ENCODE measurements around the gene UQCRC2.

UQCRC2 gene

GRCh38 chr16:22029632-22030031, 76.5 kb downstream of the UQCRC2 start:
- Histone ChIP-seq H3K9me3 (ENCODE audit: low read depth, low read length) (no peaks in the 10 kb centered on the region), H3K27ac (no peak overlapping the region), H3K36me3 (ENCODE audit: insufficient read depth, low read length) (peaks cover 17% of the 10 kb centered on the region), H3K9ac (ENCODE audit: insufficient read length) (no peak overlapping the region), H3K4me3 (no peak overlapping the region)
- no peak for DNase-seq (ENCODE audit: low read depth, low spot score)
- no peak for TF ChIP-seq EZH2 (IDR thresholded peaks at IDR 0.05)
- TF ChIP-seq FOXP2 (optimal IDR thresholded peaks at IDR 0.05; ENCODE audit: control extremely low read depth, extremely low read length, insufficient read depth) = no peak
- no peak for TF ChIP-seq POLR2AphosphoS5 (IDR thresholded peaks at IDR 0.05; ENCODE audit: borderline replicate concordance, low read depth, low read length)

- Histone ChIP-seq H3K4me3 (no peak overlapping the region), H3K27ac (no peak overlapping the region), H3K9me3 (ENCODE audit: low read depth, low read length) (no peaks in the 10 kb centered on the region), H3K9ac (ENCODE audit: insufficient read length) (no peak overlapping the region), H3K36me3 (ENCODE audit: insufficient read depth, low read length) (peaks cover 17% of the 10 kb centered on the region)
- no peak for TF ChIP-seq FOXP2 (optimal IDR thresholded peaks at IDR 0.05; ENCODE audit: control extremely low read depth, extremely low read length, insufficient read depth)
- no peak for TF ChIP-seq POLR2AphosphoS5 (IDR thresholded peaks at IDR 0.05; ENCODE audit: borderline replicate concordance, low read depth, low read length)
- no peak for TF ChIP-seq EZH2 (IDR thresholded peaks at IDR 0.05)
- DNase-seq (ENCODE audit: low read depth, low spot score) = no peak
Observed at GRCh38 chr16:22030087-22030812, 77.1 kb downstream of the UQCRC2 start.

GRCh38 chr16:22031483-22032083, 78.4 kb downstream of the UQCRC2 start:
- H3K36me3 ChIP-seq (ENCODE audit: insufficient read depth, low read length) = peaks cover 17% of the 10 kb centered on the region
- H3K9ac ChIP-seq (ENCODE audit: insufficient read length) = no peak overlapping the region
- no peaks in the 10 kb centered on the region for H3K9me3 ChIP-seq (ENCODE audit: low read depth, low read length)
- H3K4me3 ChIP-seq = no peak overlapping the region
- TF ChIP-seq FOXP2 (optimal IDR thresholded peaks at IDR 0.05; ENCODE audit: control extremely low read depth, extremely low read length, insufficient read depth) (no peak), EZH2 (IDR thresholded peaks at IDR 0.05) (no peak), POLR2AphosphoS5 (IDR thresholded peaks at IDR 0.05; ENCODE audit: borderline replicate concordance, low read depth, low read length) (no peak)
- DNase-seq (ENCODE audit: low read depth, low spot score) = no peak
- H3K27ac ChIP-seq = no peak overlapping the region
